ENCODE data around the gene E2F4. TPM values are rescaled to one million over a fixed set of nuclear protein-coding genes. Genes with fewer than 3 reads are reported as not detected.

Gene E2F4
- total and polyA plus RNA-seq, 2 of the 13 experiments (the other 11 are each of a cell fraction or from before 2014, with no cell fraction given): 84.8 to 91.2 TPM

GRCh38 chr16:67191995-67192681 lies at the start of gene E2F4 (continued):
- TF ChIP-seq MLX (CRISPR knock-in tag; IDR thresholded peaks at IDR 0.05) (peak; percentile 30; the same call in 1 of the 2 replicates), KAT2B (IDR thresholded peaks at IDR 0.05; ENCODE audit: borderline replicate concordance, low read depth, low read length) (no peak), ZBTB37 (CRISPR knock-in tag; IDR thresholded peaks at IDR 0.05) (no peak), PRMT3 (CRISPR knock-in tag; IDR thresholded peaks at IDR 0.05; ENCODE audit: borderline replicate concordance, low read depth) (no peak), ZNF260 (CRISPR knock-in tag; IDR thresholded peaks at IDR 0.05; ENCODE audit: borderline replicate concordance, low read depth) (no peak), ARID5B (CRISPR knock-in tag; IDR thresholded peaks at IDR 0.05) (peak; percentile 58; the same call in 1 of the 2 replicates), ZNF441 (CRISPR knock-in tag; IDR thresholded peaks at IDR 0.05; ENCODE audit: borderline replicate concordance) (peak; percentile 87), HIVEP1 (CRISPR knock-in tag; IDR thresholded peaks at IDR 0.05) (no peak)
- TF ChIP-seq, protein P1, sequence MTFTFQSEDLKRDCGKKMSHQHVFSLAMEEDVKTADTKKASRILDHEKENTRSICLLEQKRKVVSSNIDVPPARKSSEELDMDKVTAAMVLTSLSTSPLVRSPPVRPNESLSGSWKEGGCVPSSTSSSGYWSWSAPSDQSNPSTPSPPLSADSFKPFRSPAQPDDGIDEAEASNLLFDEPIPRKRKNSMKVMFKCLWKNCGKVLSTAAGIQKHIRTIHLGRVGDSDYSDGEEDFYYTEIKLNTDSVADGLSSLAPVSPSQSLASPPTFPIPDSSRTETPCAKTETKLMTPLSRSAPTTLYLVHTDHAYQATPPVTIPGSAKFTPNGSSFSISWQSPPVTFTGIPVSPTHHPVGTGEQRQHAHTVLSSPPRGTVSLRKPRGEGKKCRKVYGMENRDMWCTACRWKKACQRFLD (CRISPR knock-in tag; IDR thresholded peaks at IDR 0.05; ENCODE audit: borderline replicate concordance): peak; percentile 47; the same call in 1 of the 2 replicates
- TF ChIP-seq, protein P2, sequence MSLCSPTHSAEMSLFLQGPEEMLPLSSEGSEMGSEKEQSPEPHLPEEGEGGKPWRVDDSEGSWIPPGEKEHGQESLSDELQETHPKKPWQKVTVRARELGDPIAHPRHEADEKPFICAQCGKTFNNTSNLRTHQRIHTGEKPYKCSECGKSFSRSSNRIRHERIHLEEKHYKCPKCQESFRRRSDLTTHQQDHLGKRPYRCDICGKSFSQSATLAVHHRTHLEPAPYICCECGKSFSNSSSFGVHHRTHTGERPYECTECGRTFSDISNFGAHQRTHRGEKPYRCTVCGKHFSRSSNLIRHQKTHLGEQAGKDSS (CRISPR knock-in tag; IDR thresholded peaks at IDR 0.05; ENCODE audit: borderline replicate concordance, low read depth): no peak; the same call in 1 of the 2 replicates
- TF ChIP-seq, protein P3, sequence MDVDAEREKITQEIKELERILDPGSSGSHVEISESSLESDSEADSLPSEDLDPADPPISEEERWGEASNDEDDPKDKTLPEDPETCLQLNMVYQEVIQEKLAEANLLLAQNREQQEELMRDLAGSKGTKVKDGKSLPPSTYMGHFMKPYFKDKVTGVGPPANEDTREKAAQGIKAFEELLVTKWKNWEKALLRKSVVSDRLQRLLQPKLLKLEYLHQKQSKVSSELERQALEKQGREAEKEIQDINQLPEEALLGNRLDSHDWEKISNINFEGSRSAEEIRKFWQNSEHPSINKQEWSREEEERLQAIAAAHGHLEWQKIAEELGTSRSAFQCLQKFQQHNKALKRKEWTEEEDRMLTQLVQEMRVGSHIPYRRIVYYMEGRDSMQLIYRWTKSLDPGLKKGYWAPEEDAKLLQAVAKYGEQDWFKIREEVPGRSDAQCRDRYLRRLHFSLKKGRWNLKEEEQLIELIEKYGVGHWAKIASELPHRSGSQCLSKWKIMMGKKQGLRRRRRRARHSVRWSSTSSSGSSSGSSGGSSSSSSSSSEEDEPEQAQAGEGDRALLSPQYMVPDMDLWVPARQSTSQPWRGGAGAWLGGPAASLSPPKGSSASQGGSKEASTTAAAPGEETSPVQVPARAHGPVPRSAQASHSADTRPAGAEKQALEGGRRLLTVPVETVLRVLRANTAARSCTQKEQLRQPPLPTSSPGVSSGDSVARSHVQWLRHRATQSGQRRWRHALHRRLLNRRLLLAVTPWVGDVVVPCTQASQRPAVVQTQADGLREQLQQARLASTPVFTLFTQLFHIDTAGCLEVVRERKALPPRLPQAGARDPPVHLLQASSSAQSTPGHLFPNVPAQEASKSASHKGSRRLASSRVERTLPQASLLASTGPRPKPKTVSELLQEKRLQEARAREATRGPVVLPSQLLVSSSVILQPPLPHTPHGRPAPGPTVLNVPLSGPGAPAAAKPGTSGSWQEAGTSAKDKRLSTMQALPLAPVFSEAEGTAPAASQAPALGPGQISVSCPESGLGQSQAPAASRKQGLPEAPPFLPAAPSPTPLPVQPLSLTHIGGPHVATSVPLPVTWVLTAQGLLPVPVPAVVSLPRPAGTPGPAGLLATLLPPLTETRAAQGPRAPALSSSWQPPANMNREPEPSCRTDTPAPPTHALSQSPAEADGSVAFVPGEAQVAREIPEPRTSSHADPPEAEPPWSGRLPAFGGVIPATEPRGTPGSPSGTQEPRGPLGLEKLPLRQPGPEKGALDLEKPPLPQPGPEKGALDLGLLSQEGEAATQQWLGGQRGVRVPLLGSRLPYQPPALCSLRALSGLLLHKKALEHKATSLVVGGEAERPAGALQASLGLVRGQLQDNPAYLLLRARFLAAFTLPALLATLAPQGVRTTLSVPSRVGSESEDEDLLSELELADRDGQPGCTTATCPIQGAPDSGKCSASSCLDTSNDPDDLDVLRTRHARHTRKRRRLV (CRISPR knock-in tag; IDR thresholded peaks at IDR 0.05): no peak; the same call in 1 of the 2 replicates
- TF ChIP-seq, protein P4, sequence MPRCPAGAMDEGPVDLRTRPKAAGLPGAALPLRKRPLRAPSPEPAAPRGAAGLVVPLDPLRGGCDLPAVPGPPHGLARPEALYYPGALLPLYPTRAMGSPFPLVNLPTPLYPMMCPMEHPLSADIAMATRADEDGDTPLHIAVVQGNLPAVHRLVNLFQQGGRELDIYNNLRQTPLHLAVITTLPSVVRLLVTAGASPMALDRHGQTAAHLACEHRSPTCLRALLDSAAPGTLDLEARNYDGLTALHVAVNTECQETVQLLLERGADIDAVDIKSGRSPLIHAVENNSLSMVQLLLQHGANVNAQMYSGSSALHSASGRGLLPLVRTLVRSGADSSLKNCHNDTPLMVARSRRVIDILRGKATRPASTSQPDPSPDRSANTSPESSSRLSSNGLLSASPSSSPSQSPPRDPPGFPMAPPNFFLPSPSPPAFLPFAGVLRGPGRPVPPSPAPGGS (CRISPR knock-in tag; IDR thresholded peaks at IDR 0.05): no peak; the same call in 1 of the 2 replicates
